HCT116 (cell line): Measurements from ENCODE around the gene GASK1A. TPM values are rescaled to one million over a fixed set of nuclear protein-coding genes. Genes with fewer than 3 reads are reported as not detected.

Source experiments
- ATAC-seq: fragments of 200-7000 bp; cut with Tn5 transposase; 2 replicates; pipeline ENCODE4 v1.9.1; 2020; ENCODE audit warnings: mild to moderate bottlenecking, moderate library complexity
- BruUV-seq: library from RNA; stranded (reverse); fragments of 400-500 nt; replicated peaks from 2 replicates; lab custom pipeline; 2021; lab: Mats Ljungman, UMichigan
- CTCF ChIA-PET: fragments of 300-600 bp; sonication (Branson Sonifier 250); formaldehyde crosslinking; loops from one replicate; lab custom pipeline; 2021; ENCODE audit warnings: antibody characterized with exemption; lab: Charles Lee
- POLR2A ChIA-PET: fragments of 300-600, 350-600 bp; sonication (Branson Sonifier 250); formaldehyde crosslinking; loops from one replicate; lab custom pipeline; 2021; ENCODE audit warnings: antibody characterized with exemption; lab: Charles Lee
- RAD21 ChIA-PET, 2 experiments: fragments of 300-600 bp; sonication (Branson Sonifier 250); formaldehyde crosslinking; loops; one replicate each; lab custom pipeline; 2023; ENCODE audit warnings: low total read pairs in 2 of 2; ENCODE audit not compliant: uncharacterized antibody in 2 of 2, unreplicated experiment in 2 of 2, low non-redundant PET in 1 of 2; lab: Charles Lee
- DNase-seq: peaks from one replicate; pipeline ENCODE4 v3.0.0-alpha.2; 2010; ENCODE audit warnings: low read depth, low spot score
- H2AFZ ChIP-seq: fragments of 200-600 bp; shearing (Covaris generic), sonication (generic); 2 replicates; pipeline ENCODE4 v1.6.1; 2017; ENCODE audit warnings: low read depth, mixed run types, mixed read lengths, antibody characterized with exemption, low read length; ENCODE audit not compliant: poor library complexity, severe bottlenecking
- H3K27ac ChIP-seq: 2 replicates; pipeline ENCODE4 v1.5.1; 2012; ENCODE audit warnings: low read depth, low read length
- H3K27me3 ChIP-seq: fragments of 200-600 bp; sonication (generic); 2 replicates; pipeline ENCODE4 v1.6.1; 2016; ENCODE audit warnings: mixed run types, low read length, mixed read lengths; ENCODE audit not compliant: insufficient read depth
- H3K36me3 ChIP-seq, 2 experiments: fragments of 200-500 bp in 1 of 2; fragments of 200-600 bp in 1 of 2; sonication (Bioruptor generic) in 1 of 2; sonication (generic) in 1 of 2; 2 replicates each; pipeline versions ENCODE4 v1.5.1 to v1.6.1; 2014 to 2016; ENCODE audit warnings: low read length in 2 of 2, inconsistent platforms in 1 of 2, mixed read lengths in 1 of 2, mixed run types in 1 of 2; ENCODE audit not compliant: insufficient read depth in 2 of 2, control insufficient read depth in 1 of 2
- H3K4me1 ChIP-seq, 2 experiments: fragments of 200-600 bp in 1 of 2; sonication (generic) in 1 of 2; 2 replicates each; pipeline versions ENCODE4 v1.5.1 to v1.6.1; 2012 to 2017; ENCODE audit warnings: low read length in 2 of 2, inconsistent platforms in 1 of 2, mild to moderate bottlenecking in 1 of 2, mixed read lengths in 1 of 2, mixed run types in 1 of 2, moderate library complexity in 1 of 2; ENCODE audit not compliant: insufficient read depth in 2 of 2, control insufficient read depth in 1 of 2
- H3K4me2 ChIP-seq: fragments of 200-600 bp; sonication (generic); 2 replicates; pipeline ENCODE4 v1.6.1; 2017; ENCODE audit warnings: mixed run types, low read length, mixed read lengths
- H3K4me3 ChIP-seq, 2 experiments: fragments of 200-600 bp in 1 of 2; sonication (generic) in 1 of 2; replicated peaks in 1 of 2; 2 replicates each; pipeline ENCODE4 v1.5.1; 2011 to 2016; ENCODE audit warnings: low read length in 2 of 2, control low read depth in 1 of 2, low read depth in 1 of 2, mild to moderate bottlenecking in 1 of 2, mixed read lengths in 1 of 2, mixed run types in 1 of 2
- H3K79me2 ChIP-seq: fragments of 200-600 bp; sonication (generic); 2 replicates; pipeline ENCODE4 v1.6.1; 2017; ENCODE audit warnings: mild to moderate bottlenecking, mixed run types, low read length, moderate library complexity, mixed read lengths; ENCODE audit not compliant: insufficient read depth
- H3K9ac ChIP-seq: fragments of 200-600 bp; sonication (generic); 2 replicates; pipeline ENCODE4 v1.6.1; 2016; ENCODE audit warnings: low read length, mixed read lengths
- H3K9me2 ChIP-seq: fragments of 200-600 bp; sonication (generic), shearing (Covaris generic); 2 replicates; pipeline ENCODE4 v1.6.1; 2017; ENCODE audit warnings: mixed run types, mild to moderate bottlenecking, moderate library complexity; ENCODE audit not compliant: insufficient read depth
- H3K9me3 ChIP-seq, 2 experiments: fragments of 200-500 bp in 1 of 2; fragments of 200-600 bp in 1 of 2; sonication (Bioruptor generic) in 1 of 2; sonication (generic) in 1 of 2; 2 replicates each; pipeline ENCODE4 v1.6.1; 2014 to 2017; ENCODE audit warnings: low read length in 2 of 2, mixed read lengths in 2 of 2, inconsistent platforms in 1 of 2, low read depth in 1 of 2, mild to moderate bottlenecking in 1 of 2, mixed run types in 1 of 2, moderate library complexity in 1 of 2; ENCODE audit not compliant: control insufficient read depth in 1 of 2, insufficient read depth in 1 of 2
- H4K20me1 ChIP-seq: fragments of 200-600 bp; sonication (generic), shearing (Covaris generic); 2 replicates; pipeline ENCODE4 v1.6.1; 2017; ENCODE audit warnings: mixed run types, mild to moderate bottlenecking, moderate library complexity; ENCODE audit not compliant: insufficient read depth
- ATF3 ChIP-seq: IDR thresholded peaks from 2 replicates; pipeline ENCODE4 v1.6.1; 2012
- CBX3 ChIP-seq: IDR thresholded peaks from 2 replicates; pipeline ENCODE4 v1.6.1; 2012; ENCODE audit warnings: low read depth
- CEBPB ChIP-seq: IDR thresholded peaks from 2 replicates; pipeline ENCODE4 v1.6.1; 2012; ENCODE audit warnings: low read depth
- EGR1 ChIP-seq: IDR thresholded peaks from 2 replicates; pipeline ENCODE4 v1.6.1; 2012; ENCODE audit warnings: low read depth
- FOSL1 ChIP-seq: IDR thresholded peaks from 2 replicates; pipeline ENCODE4 v1.6.1; 2012; ENCODE audit warnings: low read depth
- JUND ChIP-seq: IDR thresholded peaks from 2 replicates; pipeline ENCODE4 v1.6.1; 2012
- POLR2A ChIP-seq: IDR thresholded peaks from 2 replicates; pipeline ENCODE4 v1.7.0; 2011; ENCODE audit warnings: borderline replicate concordance; ENCODE audit not compliant: insufficient read depth, insufficient read length; ENCODE audit errors: extremely low read depth
- SP1 ChIP-seq: IDR thresholded peaks from 2 replicates; pipeline ENCODE4 v1.6.1; 2012; ENCODE audit warnings: low read depth
- TCF7L2 ChIP-seq: IDR thresholded peaks from 2 replicates; pipeline ENCODE4 v1.7.0; 2011; ENCODE audit warnings: borderline replicate concordance, inconsistent platforms; ENCODE audit not compliant: insufficient read depth, insufficient read length; ENCODE audit errors: extremely low read depth
- YY1 ChIP-seq: IDR thresholded peaks from 2 replicates; pipeline ENCODE4 v1.6.1; 2011; ENCODE audit warnings: low read length, low read depth, moderate library complexity, mild to moderate bottlenecking; ENCODE audit not compliant: insufficient replicate concordance; ENCODE audit errors: extremely low read depth
- intact Hi-C: fragments of 100-400 bp; cut with micrococcal nuclease; formaldehyde crosslinking; loops from 2 replicates; pipeline ENCODE4 v1.10.0; 2022
- total RNA-seq: library from RNA; stranded (reverse); gene quantifications from one replicate; pipeline ENCODE4 v1.2.1, GENCODE V29; 2021; ENCODE audit not compliant: unreplicated experiment

The GASK1A gene
- total RNA-seq, 1 experiment from 2014 or later, result 1.0 TPM

DNA sequence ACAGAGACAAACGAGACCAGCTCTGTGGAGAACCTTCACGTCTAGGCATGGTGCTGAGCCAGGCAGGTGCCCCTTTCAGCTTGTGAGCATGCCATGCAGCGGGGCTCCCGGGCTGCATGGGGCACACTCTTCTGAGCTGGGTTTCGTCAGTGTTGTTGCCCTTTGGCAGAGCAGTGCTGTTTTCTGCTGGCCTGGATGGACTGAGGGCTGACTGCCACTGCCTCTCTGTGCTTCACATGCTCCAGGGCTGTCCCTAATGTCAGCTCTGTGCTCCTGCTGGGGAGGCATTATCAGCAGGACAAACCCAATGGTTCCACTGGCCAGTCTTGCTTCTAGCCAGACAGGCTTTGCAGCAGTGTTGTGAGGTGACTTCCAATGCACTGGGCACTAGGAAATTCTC, 9.5 kb downstream of the GASK1A start:
- ChIA-PET RAD21 (no interaction called here), POLR2A (no interaction called here), CTCF (interaction anchor here (1.0 to 1.5 kb wide), 2 partner anchors 27 to 83 kb away, joined by 3 read pairs; no protein-coding TSS in a partner anchor)
- peaks cover 8% of the 10 kb centered on the region; the same call in 1 of the 2 replicates for H3K27me3 ChIP-seq
- H3K79me2 ChIP-seq, result no peaks in the 10 kb centered on the region
- no peak for ATAC-seq
- BruUV-seq, result no TSS peak
- H3K9ac ChIP-seq, result no peak overlapping the region
- no peak overlapping the region for H2AFZ ChIP-seq
- H3K9me3 ChIP-seq, result no peaks in the 10 kb centered on the region
- DNase-seq, result no peak
- no peak for TF ChIP-seq ATF3
- no peak for TF ChIP-seq FOSL1
- no peak for TF ChIP-seq CEBPB
- TF ChIP-seq JUND, result no peak
- TF ChIP-seq TCF7L2, result no peak
- no peak for TF ChIP-seq CBX3
- TF ChIP-seq EGR1, result no peak
- no peak for TF ChIP-seq POLR2A
- no peak for TF ChIP-seq SP1
- TF ChIP-seq YY1, result no peak
- H3K36me3 ChIP-seq, result no peaks in the 10 kb centered on the region
- H3K4me2 ChIP-seq, result no peak overlapping the region
- H4K20me1 ChIP-seq, result no peaks in the 10 kb centered on the region
- intact Hi-C loops, result no loop called here
- H3K9me2 ChIP-seq, result no peaks in the 10 kb centered on the region
- no peak overlapping the region for H3K27ac ChIP-seq
- no peak overlapping the region for H3K4me3 ChIP-seq
- H3K4me1 ChIP-seq, result no peaks in the 10 kb centered on the region
